SJSA1 (cell line): ENCODE data around the gene ADAM8. TPM values are rescaled to one million over a fixed set of nuclear protein-coding genes. Genes with fewer than 3 reads are reported as not detected.
"Not testable (repeated sequence)": the region's sequence is repeated elsewhere in the genome, so short reads cannot be mapped to it uniquely, and the experiment has no call there.

Experiments
- DNase-seq, 2 experiments: peaks; one replicate each; pipeline ENCODE4 v3.0.0-alpha.2; 2015 to 2020; ENCODE audit warnings: low spot score in 2 of 2, low read depth in 1 of 2
- H3K27ac ChIP-seq: fragments of 250-450 bp; sonication (Bioruptor Pico); 2 replicates; pipeline ENCODE4 v1.5.1; 2020; ENCODE audit warnings: mild to moderate bottlenecking, moderate library complexity
- H3K27me3 ChIP-seq: fragments of 250-450 bp; sonication (Bioruptor Pico); replicated peaks from 2 replicates; pipeline ENCODE4 v1.5.1; 2020; ENCODE audit warnings: mild to moderate bottlenecking, moderate library complexity
- H3K36me3 ChIP-seq: fragments of 250-450 bp; sonication (Bioruptor Pico); 2 replicates; pipeline ENCODE4 v1.5.1; 2020; ENCODE audit warnings: mild to moderate bottlenecking
- H3K4me1 ChIP-seq: fragments of 250-450 bp; sonication (Bioruptor Pico); replicated peaks from 2 replicates; pipeline ENCODE4 v1.6.1; 2021; ENCODE audit warnings: mild to moderate bottlenecking
- H3K4me3 ChIP-seq: fragments of 250-450 bp; sonication (Bioruptor Pico); 2 replicates; pipeline ENCODE4 v1.5.1; 2020; ENCODE audit warnings: mild to moderate bottlenecking
- H3K9me3 ChIP-seq: fragments of 250-450 bp; sonication (Bioruptor Pico); replicated peaks from 2 replicates; pipeline ENCODE4 v1.5.1; 2020; ENCODE audit warnings: mild to moderate bottlenecking
- total RNA-seq: library from RNA; depleted of rRNA; stranded (reverse); fragments of >200 nt; shearing (Covaris generic); gene quantifications from 2 replicates; pipeline ENCODE4 v1.2.3, GENCODE V29; 2014

The ADAM8 gene
- total RNA-seq, 1 experiment from 2014 or later: not detected

- no peak for DNase-seq
- Histone ChIP-seq H3K27me3 (peaks cover 17% of the 10 kb centered on the region), H3K27ac (no peak overlapping the region), H3K4me3 (no peak overlapping the region), H3K9me3 (no peaks in the 10 kb centered on the region), H3K4me1 (no peaks in the 10 kb centered on the region), H3K36me3 (peaks cover 2% of the 10 kb centered on the region)
Measured at GRCh38 chr10:133273534-133274143, 3.0 kb downstream of the ADAM8 start.

- H3K4me1 ChIP-seq: no peaks in the 10 kb centered on the region
- H3K27ac ChIP-seq: no peak overlapping the region
- peaks cover 17% of the 10 kb centered on the region for H3K27me3 ChIP-seq
- no peak overlapping the region for H3K4me3 ChIP-seq
- H3K36me3 ChIP-seq: no peaks in the 10 kb centered on the region
- DNase-seq: no peak
- H3K9me3 ChIP-seq: no peaks in the 10 kb centered on the region
Measured at GRCh38 chr10:133272964-133273420, 3.7 kb downstream of the ADAM8 start.

- Histone ChIP-seq H3K9me3 (no peaks in the 10 kb centered on the region), H3K4me3 (no peak overlapping the region), H3K4me1 (no peaks in the 10 kb centered on the region), H3K27me3 (peaks cover 17% of the 10 kb centered on the region), H3K27ac (no peak overlapping the region), H3K36me3 (no peaks in the 10 kb centered on the region)
- DNase-seq: no peak
Measured at GRCh38 chr10:133272301-133272963, 4.2 kb downstream of the ADAM8 start.

GRCh38 chr10:133271521-133272300 is 5.0 kb downstream of the ADAM8 start:
- H3K27me3 ChIP-seq: peaks cover 15% of the 10 kb centered on the region
- no peaks in the 10 kb centered on the region for H3K36me3 ChIP-seq
- H3K4me3 ChIP-seq: no peak overlapping the region
- no peak overlapping the region for H3K27ac ChIP-seq
- no peak for DNase-seq
- H3K4me1 ChIP-seq: no peaks in the 10 kb centered on the region
- H3K9me3 ChIP-seq: no peaks in the 10 kb centered on the region

GRCh38 chr10:133270773-133271297 is 5.8 kb downstream of the ADAM8 start:
- H3K4me1 ChIP-seq: no peaks in the 10 kb centered on the region
- DNase-seq: no peak
- H3K27ac ChIP-seq: no peak overlapping the region

GRCh38 chr10:133270204-133270603 is 6.5 kb downstream of the ADAM8 start:
- H3K9me3 ChIP-seq: no peaks in the 10 kb centered on the region

More at GRCh38 chr10:133270773-133271297, 5.8 kb downstream of the ADAM8 start:
- Histone ChIP-seq H3K4me3 (no peak overlapping the region), H3K27me3 (peaks cover 6% of the 10 kb centered on the region; the same call in 1 of the 2 replicates), H3K36me3 (no peaks in the 10 kb centered on the region), H3K9me3 (no peaks in the 10 kb centered on the region)

GRCh38 chr10:133269367-133269766 is 7.3 kb downstream of the ADAM8 start:
- no peaks in the 10 kb centered on the region for H3K36me3 ChIP-seq
- H3K9me3 ChIP-seq: no peaks in the 10 kb centered on the region
- no peak for DNase-seq
- no peaks in the 10 kb centered on the region for H3K4me1 ChIP-seq
- no peak overlapping the region for H3K4me3 ChIP-seq
- H3K27me3 ChIP-seq: no peaks in the 10 kb centered on the region
- H3K27ac ChIP-seq: no peak overlapping the region

More at GRCh38 chr10:133270204-133270603, 6.5 kb downstream of the ADAM8 start:
- Histone ChIP-seq H3K27me3 (no peaks in the 10 kb centered on the region; the same call in 1 of the 2 replicates), H3K4me3 (no peak overlapping the region), H3K4me1 (no peaks in the 10 kb centered on the region), H3K36me3 (no peaks in the 10 kb centered on the region), H3K27ac (no peak overlapping the region)
- no peak for DNase-seq

- H3K36me3 ChIP-seq: no peaks in the 10 kb centered on the region
- DNase-seq: no peak
- H3K4me3 ChIP-seq: no peak overlapping the region
- no peak overlapping the region for H3K27ac ChIP-seq
- no peaks in the 10 kb centered on the region for H3K27me3 ChIP-seq
- no peaks in the 10 kb centered on the region for H3K4me1 ChIP-seq
- no peaks in the 10 kb centered on the region for H3K9me3 ChIP-seq
Measured at GRCh38 chr10:133268532-133268931, 8.1 kb downstream of the ADAM8 start.

- Histone ChIP-seq H3K27me3 (no peaks in the 10 kb centered on the region; the same call in 1 of the 2 replicates), H3K36me3 (no peaks in the 10 kb centered on the region), H3K9me3 (no peaks in the 10 kb centered on the region), H3K4me3 (no peak overlapping the region), H3K27ac (no peak overlapping the region), H3K4me1 (no peaks in the 10 kb centered on the region)
- no peak for DNase-seq
Measured at GRCh38 chr10:133267829-133268228, 8.8 kb downstream of the ADAM8 start.

GRCh38 chr10:133267293-133267692 is 9.4 kb downstream of the ADAM8 start:
- Histone ChIP-seq H3K9me3 (no peaks in the 10 kb centered on the region), H3K4me1 (no peaks in the 10 kb centered on the region), H3K27ac (no peak overlapping the region), H3K36me3 (no peaks in the 10 kb centered on the region), H3K27me3 (no peaks in the 10 kb centered on the region; the same call in 1 of the 2 replicates), H3K4me3 (no peak overlapping the region)
- no peak for DNase-seq

GRCh38 chr10:133266056-133266795 is 10.4 kb downstream of the ADAM8 start:
- Histone ChIP-seq H3K4me1 (peaks cover 5% of the 10 kb centered on the region), H3K27me3 (no peaks in the 10 kb centered on the region; the same call in 1 of the 2 replicates), H3K9me3 (peaks cover 3% of the 10 kb centered on the region; the same call in 1 of the 2 replicates), H3K36me3 (peaks cover 2% of the 10 kb centered on the region; the same call in 1 of the 2 replicates), H3K27ac (no peak overlapping the region), H3K4me3 (no peak overlapping the region)
- DNase-seq: no peak

GRCh38 chr10:133265052-133265451 is 11.6 kb downstream of the ADAM8 start:
- H3K36me3 ChIP-seq, H3K4me3 ChIP-seq, H3K4me1 ChIP-seq, H3K9me3 ChIP-seq, H3K27me3 ChIP-seq, DNase-seq, H3K27ac ChIP-seq: not testable (repeated sequence)

- peaks cover 2% of the 10 kb centered on the region; the same call in 1 of the 2 replicates for H3K36me3 ChIP-seq
- no peak overlapping the region for H3K4me3 ChIP-seq
- no peak overlapping the region for H3K27ac ChIP-seq
- H3K9me3 ChIP-seq: peaks cover 3% of the 10 kb centered on the region; the same call in 1 of the 2 replicates
- no peak for DNase-seq
- H3K27me3 ChIP-seq: no peaks in the 10 kb centered on the region; the same call in 1 of the 2 replicates
- peaks cover 14% of the 10 kb centered on the region for H3K4me1 ChIP-seq
Measured at GRCh38 chr10:133264461-133264860, 12.2 kb downstream of the ADAM8 start.
